ENCODE results near the gene EMCN.

GRCh38 chr4:100508691-100509090, 9.1 kb downstream of the EMCN start:
- no peak for TF ChIP-seq CTCF (IDR thresholded peaks at IDR 0.05; ENCODE audit: insufficient read depth, low read depth, low read length)
- TF ChIP-seq EZH2 (IDR thresholded peaks at IDR 0.05; ENCODE audit: insufficient read depth, low read length): no peak
